Body of pancreas (tissue), 4 donors: Measurements from ENCODE around the gene PNMA8C. TPM values are rescaled to one million over a fixed set of nuclear protein-coding genes. Genes with fewer than 3 reads are reported as not detected.

ENCODE experiments used
- ATAC-seq: fragments of 150-250 bp; one replicate; pipeline ENCODE4 v1.9.1; 2016
- DNase-seq, 4 donors: peaks; one replicate each; pipeline ENCODE4 v3.0.0-alpha.2; 2019
- H3K27ac ChIP-seq, 4 donors: fragments of 200-600 bp; sonication (generic); 1 replicate in 3 of 4; 2 replicates in 1 of 4; pipeline versions ENCODE4 v1.5.1 to v1.6.1; 2016 to 2019; ENCODE audit warnings: mild to moderate bottlenecking in 1 of 4, mixed read lengths in 1 of 4, moderate library complexity in 1 of 4
- H3K27me3 ChIP-seq, 2 donors: fragments of 200-600 bp; sonication (generic); one replicate each; pipeline ENCODE4 v1.6.0; 2016; ENCODE audit warnings: mild to moderate bottlenecking in 1 of 2
- H3K36me3 ChIP-seq, 2 donors: fragments of 200-600 bp; sonication (generic); replicated peaks in 1 of 2; 2 replicates each; pipeline ENCODE4 v1.5.1; 2016; ENCODE audit warnings: low read depth in 2 of 2; ENCODE audit not compliant: insufficient read depth in 1 of 2
- H3K4me1 ChIP-seq: fragments of 200-600 bp; sonication (generic); one replicate; pipeline ENCODE4 v1.6.0; 2016
- H3K4me3 ChIP-seq, 2 donors: fragments of 200-600 bp; sonication (generic); 1 replicate in 1 of 2; 2 replicates in 1 of 2; pipeline ENCODE4 v1.5.1; 2016 to 2019
- H3K9me3 ChIP-seq, 3 donors: fragments of 200-600 bp; sonication (generic); 1 replicate in 2 of 3; 2 replicates in 1 of 3; pipeline ENCODE4 v1.5.1; 2016
- CTCF ChIP-seq, 7 experiments: fragments of 450-650 bp in 4 of 7; fragments of 200-600 bp in 3 of 7; sonication (generic) in 3 of 7; IDR thresholded peaks; one replicate each; pipeline ENCODE4 v1.5.1; 2016 to 2019; ENCODE audit warnings: antibody characterized with exemption in 7 of 7
- POLR2A ChIP-seq, 3 donors: fragments of 450-650 bp; IDR thresholded peaks; one replicate each; pipeline ENCODE4 v1.6.1; 2016; ENCODE audit warnings: antibody characterized with exemption in 3 of 3, mild to moderate bottlenecking in 2 of 3
- WGBS, 2 donors: methylation state at CpG; one replicate each; pipeline ENCODE4 v1.1.5; 2017; 5-methylcytosine and 5-hydroxymethylcytosine counted together
- intact Hi-C: fragments of 100-400 bp; cut with DNase I; formaldehyde crosslinking; loops from one replicate; pipeline ENCODE4 v1.15.1; 2023
- total RNA-seq, 2 donors: library from RNA; depleted of rRNA; stranded (reverse); fragments of >200 nt; gene quantifications; one replicate each; pipeline ENCODE4 v1.1.0, GENCODE V29; 2016

Gene PNMA8C
- total RNA-seq, 2 donors from 2014 or later, result not detected

DNA sequence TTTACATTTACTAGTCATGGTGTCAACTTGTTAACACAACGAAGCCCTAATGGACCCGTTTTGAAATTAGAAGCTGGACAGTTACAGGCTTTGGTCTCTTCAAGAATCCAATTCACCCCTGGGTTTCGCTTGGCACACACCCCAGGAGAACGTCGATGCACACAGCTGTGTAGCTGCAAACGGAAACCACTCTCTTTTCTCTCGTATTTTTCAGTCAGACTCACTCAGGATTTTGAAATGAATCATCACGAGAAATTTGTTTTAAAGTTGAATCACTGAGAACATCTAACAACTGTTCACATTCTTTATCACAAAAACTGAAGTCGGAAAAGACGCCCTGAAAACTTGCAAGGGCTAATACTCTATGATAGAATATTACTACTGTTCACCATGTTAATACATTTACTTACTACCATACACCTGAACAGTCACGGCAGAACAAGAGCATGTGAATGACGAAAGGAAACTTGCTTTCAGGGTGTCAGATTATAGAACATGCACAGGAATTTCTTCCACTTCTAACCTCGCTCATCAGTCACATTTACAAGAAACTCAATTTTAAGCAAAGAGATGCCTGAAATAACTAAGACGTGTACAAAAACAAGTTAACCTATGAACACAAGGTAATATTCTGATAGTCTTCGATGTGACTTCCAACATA lies 37.9 kb upstream of the PNMA8C start:
- DNase-seq, result no peak
- intact Hi-C loops, result no loop called here
- Histone ChIP-seq H3K4me3 (no peak overlapping the region), H3K27me3 (no peaks in the 10 kb centered on the region), H3K27ac (no peak overlapping the region), H3K4me1 (peaks cover 14% of the 10 kb centered on the region), H3K36me3 (no peaks in the 10 kb centered on the region), H3K9me3 (no peaks in the 10 kb centered on the region)
- ATAC-seq, result no peak
- TF ChIP-seq POLR2A (IDR thresholded peaks at IDR 0.05), result no peak
- no peak for TF ChIP-seq CTCF (IDR thresholded peaks at IDR 0.05)
- 68% methylated on average over 15 of the region's 15 CpGs for WGBS, 2 donors

GRCh38 chr19:46463516-46463915 lies 34.8 kb upstream of the PNMA8C start:
- Histone ChIP-seq H3K4me3 (no peak overlapping the region), H3K9me3 (no peaks in the 10 kb centered on the region), H3K27ac (no peak overlapping the region), H3K36me3 (no peaks in the 10 kb centered on the region), H3K4me1 (no peaks in the 10 kb centered on the region), H3K27me3 (no peaks in the 10 kb centered on the region)
- intact Hi-C loops, result no loop called here
- ATAC-seq, result no peak
- DNase-seq, result no peak
- WGBS, 2 donors, result 83 to 86% methylated on average over 7 of the region's 7 CpGs
- TF ChIP-seq CTCF (IDR thresholded peaks at IDR 0.05) (no peak), POLR2A (IDR thresholded peaks at IDR 0.05) (no peak)

DNA sequence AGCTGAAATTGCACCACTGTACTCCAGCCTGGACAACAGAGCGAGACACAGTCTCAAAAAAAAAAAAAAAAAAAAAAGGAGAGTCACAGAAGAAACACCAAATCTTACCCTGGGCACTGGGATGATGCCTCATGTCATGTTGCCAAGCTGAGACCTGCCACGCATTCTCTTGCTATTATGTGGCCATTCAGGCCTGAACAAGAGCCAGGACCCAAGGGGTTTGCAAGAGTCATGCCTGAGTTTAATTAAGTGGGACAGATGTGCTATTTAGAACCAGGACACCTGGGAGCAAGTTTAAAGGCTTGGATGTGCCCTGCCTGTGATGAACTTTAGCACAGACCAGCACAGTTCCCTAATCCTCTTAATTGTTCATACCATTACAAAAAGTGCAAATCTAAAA lies 32.8 kb upstream of the PNMA8C start:
- ATAC-seq (no peak), DNase-seq (no peak)
- H3K36me3 ChIP-seq, result no peaks in the 10 kb centered on the region
- no peak overlapping the region for H3K4me3 ChIP-seq
- no peaks in the 10 kb centered on the region for H3K4me1 ChIP-seq
- H3K9me3 ChIP-seq, result no peaks in the 10 kb centered on the region
- H3K27ac ChIP-seq, result no peak overlapping the region
- TF ChIP-seq POLR2A (IDR thresholded peaks at IDR 0.05), result no peak
- TF ChIP-seq CTCF (IDR thresholded peaks at IDR 0.05), result no peak
- H3K27me3 ChIP-seq, result no peaks in the 10 kb centered on the region
- intact Hi-C loops, result no loop called here
- WGBS, 2 donors, result 94 to 100% methylated on average over 2 of the region's 2 CpGs

DNA sequence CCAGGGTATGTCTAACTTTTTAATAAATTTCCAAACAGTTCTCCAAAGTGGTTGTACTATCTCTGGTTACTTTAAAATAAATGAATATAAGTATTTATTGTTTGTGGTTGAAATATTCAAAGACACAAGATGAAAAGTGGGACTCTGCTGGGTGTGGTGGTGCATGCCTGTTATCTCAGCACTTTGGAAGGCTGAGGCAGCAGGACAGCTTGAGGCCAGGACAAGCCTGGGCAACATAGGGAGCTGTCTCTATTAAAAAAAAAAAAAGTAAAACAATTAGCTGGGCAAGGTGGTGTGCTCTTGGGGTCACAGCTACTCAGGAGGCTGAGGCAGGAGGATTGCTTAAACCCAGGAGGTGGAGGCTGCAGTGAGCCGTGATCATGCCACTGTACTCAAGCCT lies 32.2 kb upstream of the PNMA8C start:
- DNase-seq (no peak), ATAC-seq (no peak)
- Histone ChIP-seq H3K27ac (no peak overlapping the region), H3K27me3 (no peaks in the 10 kb centered on the region), H3K4me3 (no peak overlapping the region), H3K4me1 (no peaks in the 10 kb centered on the region), H3K36me3 (no peaks in the 10 kb centered on the region), H3K9me3 (no peaks in the 10 kb centered on the region)
- TF ChIP-seq POLR2A (IDR thresholded peaks at IDR 0.05) (no peak), CTCF (IDR thresholded peaks at IDR 0.05) (no peak)
- 92 to 100% methylated on average over 1 of the region's 1 CpG for WGBS, 2 donors
- intact Hi-C loops, result no loop called here

DNA sequence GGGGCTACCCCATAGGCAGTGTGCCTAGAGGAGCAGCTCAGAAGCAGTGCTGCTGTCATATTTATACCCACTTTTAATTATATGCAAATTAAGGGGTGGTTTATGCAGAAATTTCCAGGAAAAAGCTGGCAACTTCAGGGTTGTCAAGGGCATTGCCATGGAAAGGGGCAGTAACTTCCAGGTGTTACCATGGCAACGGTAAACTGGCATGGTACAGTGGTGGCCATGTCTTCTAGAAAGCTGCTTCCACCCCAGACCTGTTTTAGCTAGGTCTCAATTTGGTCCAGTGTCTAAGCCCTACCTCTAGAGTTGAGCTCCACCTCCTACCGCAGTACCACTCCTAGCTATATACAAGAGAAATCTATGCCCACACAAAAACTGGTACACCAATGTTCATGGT lies 31.3 kb upstream of the PNMA8C start:
- H3K9me3 ChIP-seq, result no peaks in the 10 kb centered on the region
- H3K27me3 ChIP-seq, result no peaks in the 10 kb centered on the region
- H3K4me1 ChIP-seq, result no peaks in the 10 kb centered on the region
- TF ChIP-seq POLR2A (IDR thresholded peaks at IDR 0.05), result no peak
- no peak for TF ChIP-seq CTCF (IDR thresholded peaks at IDR 0.05)
- intact Hi-C loops, result no loop called here
- H3K4me3 ChIP-seq, result no peak overlapping the region
- DNase-seq (no peak), ATAC-seq (no peak)
- 86 to 92% methylated on average over 2 of the region's 2 CpGs for WGBS, 2 donors
- no peak overlapping the region for H3K27ac ChIP-seq
- H3K36me3 ChIP-seq, result no peaks in the 10 kb centered on the region
